SU-DHL-6 (cell line): Measurements from ENCODE around the gene RAB37.

Source experiments
- EZH2phosphoT487 ChIP-seq: fragments of 200-600 bp; sonication (generic), shearing (Covaris generic); conservative IDR thresholded peaks from 2 replicates; pipeline ENCODE4 v1.6.1; 2018; ENCODE audit warnings: mild to moderate bottlenecking, antibody characterized with exemption, low read length, moderate library complexity, mixed read lengths
- TF ChIP-seq, protein P1 (sequence below): fragments of 200-600 bp; sonication (generic); IDR thresholded peaks from one replicate; pipeline ENCODE4 v1.5.1; 2017; ENCODE audit warnings: antibody characterized with exemption, mild to moderate bottlenecking, low read length, moderate library complexity; ENCODE audit not compliant: insufficient read depth, poor library complexity, severe bottlenecking

DNA sequence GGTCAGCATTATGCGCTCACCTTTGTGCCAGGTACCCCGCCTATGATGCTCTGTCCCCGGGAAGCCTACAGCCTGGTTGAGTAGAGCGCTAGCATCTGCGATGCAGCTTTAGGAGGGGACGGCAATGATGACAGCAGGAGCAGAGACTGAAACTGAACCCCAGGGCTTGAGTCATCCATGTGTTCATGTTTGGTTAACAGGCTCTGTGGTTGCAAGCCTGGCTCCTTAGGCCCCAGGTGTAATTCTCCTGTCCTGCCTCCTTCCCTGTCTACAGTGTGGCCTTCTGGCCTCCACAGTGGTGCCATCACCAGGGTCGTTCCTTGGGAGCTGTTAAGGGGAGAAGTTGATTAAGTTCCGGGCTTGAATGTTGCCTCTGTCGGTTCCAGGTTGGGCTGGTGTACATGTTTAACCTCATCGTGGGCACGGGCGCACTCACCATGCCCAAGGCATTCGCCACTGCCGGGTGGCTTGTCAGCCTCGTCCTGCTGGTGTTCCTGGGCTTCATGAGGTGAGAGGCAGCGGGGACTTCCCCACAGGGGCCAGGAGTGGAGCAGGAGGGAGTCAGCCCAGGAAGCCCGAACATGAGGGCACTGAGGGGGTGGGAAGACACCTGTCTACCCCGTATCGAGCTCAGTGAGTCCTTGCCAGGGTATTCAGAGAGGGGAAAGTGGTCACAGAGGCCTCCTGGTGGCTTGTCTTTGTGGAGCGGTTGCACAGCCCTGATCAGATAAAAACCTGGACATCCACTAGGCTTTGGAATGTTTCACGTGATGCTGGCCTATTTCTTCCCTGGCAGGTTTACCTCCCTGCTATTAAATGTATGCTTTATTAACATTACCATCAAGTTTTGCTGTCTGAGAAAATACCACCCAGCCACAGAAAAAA, 48.3 kb downstream of the RAB37 start:
- TF ChIP-seq, protein P1, sequence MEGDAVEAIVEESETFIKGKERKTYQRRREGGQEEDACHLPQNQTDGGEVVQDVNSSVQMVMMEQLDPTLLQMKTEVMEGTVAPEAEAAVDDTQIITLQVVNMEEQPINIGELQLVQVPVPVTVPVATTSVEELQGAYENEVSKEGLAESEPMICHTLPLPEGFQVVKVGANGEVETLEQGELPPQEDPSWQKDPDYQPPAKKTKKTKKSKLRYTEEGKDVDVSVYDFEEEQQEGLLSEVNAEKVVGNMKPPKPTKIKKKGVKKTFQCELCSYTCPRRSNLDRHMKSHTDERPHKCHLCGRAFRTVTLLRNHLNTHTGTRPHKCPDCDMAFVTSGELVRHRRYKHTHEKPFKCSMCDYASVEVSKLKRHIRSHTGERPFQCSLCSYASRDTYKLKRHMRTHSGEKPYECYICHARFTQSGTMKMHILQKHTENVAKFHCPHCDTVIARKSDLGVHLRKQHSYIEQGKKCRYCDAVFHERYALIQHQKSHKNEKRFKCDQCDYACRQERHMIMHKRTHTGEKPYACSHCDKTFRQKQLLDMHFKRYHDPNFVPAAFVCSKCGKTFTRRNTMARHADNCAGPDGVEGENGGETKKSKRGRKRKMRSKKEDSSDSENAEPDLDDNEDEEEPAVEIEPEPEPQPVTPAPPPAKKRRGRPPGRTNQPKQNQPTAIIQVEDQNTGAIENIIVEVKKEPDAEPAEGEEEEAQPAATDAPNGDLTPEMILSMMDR: no peak
- no peak for TF ChIP-seq EZH2phosphoT487
